AG04449 (cell line): ENCODE data around the gene PRCP.
A peak's percentile ranks its signal among the peaks of the same experiment; 100 is the strongest.

Experiments
- CTCF ChIA-PET: fragments of 350-600 bp; formaldehyde crosslinking; extraction: SDS; loops from one replicate; lab custom pipeline; 2021; ENCODE audit warnings: antibody characterized with exemption; lab: Yijun Ruan, JAX
- POLR2A ChIA-PET: fragments of 400-600, 350-600 bp; formaldehyde crosslinking; extraction: SDS; loops from one replicate; lab custom pipeline; 2020; ENCODE audit warnings: antibody characterized with exemption, inconsistent platforms; lab: Yijun Ruan, JAX
- DNase-seq: peaks from one replicate; pipeline ENCODE4 v3.0.0-alpha.2; 2010; ENCODE audit warnings: low read depth, low spot score
- H3K4me3 ChIP-seq: 2 replicates; pipeline ENCODE4 v1.5.1; 2011; ENCODE audit warnings: low read depth, mild to moderate bottlenecking, control low read depth, low read length
- CTCF ChIP-seq: IDR thresholded peaks from one replicate; pipeline ENCODE4 v1.5.1; 2011; ENCODE audit warnings: mild to moderate bottlenecking, moderate library complexity, low read length, control low read depth, inconsistent platforms; ENCODE audit not compliant: insufficient read depth; ENCODE audit errors: missing control alignments

PRCP gene

GRCh38 chr11:82786001-82786400 is 114.2 kb downstream of the PRCP start:
- POLR2A ChIA-PET, result no interaction called here
- no peak for DNase-seq
- TF ChIP-seq CTCF, result no peak
- CTCF ChIA-PET, result interaction anchor here (1.1 to 1.4 kb wide), 2 partner anchors 10 to 11 kb away, joined by 3 to 5 read pairs; no protein-coding TSS in a partner anchor
- no peak overlapping the region for H3K4me3 ChIP-seq

GRCh38 chr11:82782825-82783374 is 117.3 kb downstream of the PRCP start:
- no peak overlapping the region for H3K4me3 ChIP-seq
- ChIA-PET POLR2A (no interaction called here), CTCF (no interaction called here)
- DNase-seq, result no peak
- no peak for TF ChIP-seq CTCF

- POLR2A ChIA-PET, result no interaction called here
- TF ChIP-seq CTCF, result no peak
- H3K4me3 ChIP-seq, result no peak overlapping the region
- DNase-seq, result no peak
- CTCF ChIA-PET, result interaction anchor here (1.0 to 2.0 kb wide), 4 partner anchors 14 to 1043 kb away, joined by 3 to 6 read pairs (median 3); no protein-coding TSS in a partner anchor
Observed at GRCh38 chr11:82778776-82779175, 121.5 kb downstream of the PRCP start.

- TF ChIP-seq CTCF, result no peak
- CTCF ChIA-PET, result interaction anchor here (0.6 to 4.9 kb wide), 30 partner anchors 10 to 1047 kb away, joined by 3 to 39 read pairs (median 5); partner anchors contain the start of genes DDIAS, FAM181B and PRCP
- POLR2A ChIA-PET, result no interaction called here
- DNase-seq, result no peak
- H3K4me3 ChIP-seq, result no peak overlapping the region
Observed at GRCh38 chr11:82776377-82776776, 123.9 kb downstream of the PRCP start.

- ChIA-PET POLR2A (no interaction called here), CTCF (interaction anchor here (0.6 to 4.9 kb wide), 36 partner anchors 9 to 1048 kb away, joined by 3 to 39 read pairs (median 4); partner anchors contain the start of genes DDIAS, FAM181B and PRCP)
- DNase-seq, result no peak
- TF ChIP-seq CTCF, result peak; percentile 81
- H3K4me3 ChIP-seq, result no peak overlapping the region
Observed at GRCh38 chr11:82775736-82776346, 124.4 kb downstream of the PRCP start.

- no peak for TF ChIP-seq CTCF
- no peak for DNase-seq
- POLR2A ChIA-PET, result no interaction called here
- H3K4me3 ChIP-seq, result no peak overlapping the region
- CTCF ChIA-PET, result interaction anchor here (1.0 to 4.9 kb wide), 30 partner anchors 9 to 1049 kb away, joined by 3 to 39 read pairs (median 4); partner anchors contain the start of genes DDIAS, FAM181B and PRCP
Observed at GRCh38 chr11:82775218-82775617, 125.0 kb downstream of the PRCP start.
